WTC11 (cell line): ENCODE data around the gene AREL1. TPM values are rescaled to one million over a fixed set of nuclear protein-coding genes. Genes with fewer than 3 reads are reported as not detected.
A peak's percentile ranks its signal among the peaks of the same experiment; 100 is the strongest.

Experiments used
- ATAC-seq: fragments of 200-7000 bp; cut with Tn5 transposase; 2 replicates; pipeline ENCODE4 v1.10.0; 2021; ENCODE audit warnings: mild to moderate bottlenecking, moderate library complexity
- CTCF ChIA-PET: fragments of 300-600 bp; sonication (Branson Sonifier 250); formaldehyde crosslinking; loops from one replicate; lab custom pipeline; 2021; ENCODE audit warnings: antibody characterized with exemption; lab: Charles Lee
- POLR2A ChIA-PET: fragments of 350-600 bp; sonication (Branson Sonifier 250); formaldehyde crosslinking; loops from one replicate; lab custom pipeline; 2021; ENCODE audit warnings: antibody characterized with exemption; lab: Charles Lee
- DNase-seq: peaks from one replicate; pipeline ENCODE4 v3.0.0; 2021; ENCODE audit warnings: low spot score
- H3K27ac Mint-ChIP-seq: 2 replicates; pipeline ENCODE4 v1.8.0; 2021; ENCODE audit warnings: mixed read lengths
- H3K27me3 Mint-ChIP-seq: 2 replicates; pipeline ENCODE4 v1.8.0; 2021; ENCODE audit warnings: low read depth, mild to moderate bottlenecking, moderate library complexity, mixed read lengths
- H3K36me3 Mint-ChIP-seq: 2 replicates; pipeline ENCODE4 v1.8.0; 2021; ENCODE audit warnings: mixed read lengths
- H3K4me1 Mint-ChIP-seq: 2 replicates; pipeline ENCODE4 v1.8.0; 2022; ENCODE audit warnings: mixed read lengths
- H3K4me3 Mint-ChIP-seq: 2 replicates; pipeline ENCODE4 v1.8.0; 2021; ENCODE audit warnings: mild to moderate bottlenecking, moderate library complexity, mixed read lengths
- H3K9me3 Mint-ChIP-seq: 2 replicates; pipeline ENCODE4 v1.8.0; 2021; ENCODE audit warnings: mixed read lengths
- FOXP1 ChIP-seq: sonication (generic); formaldehyde crosslinking; IDR thresholded peaks from 2 replicates; pipeline ENCODE4 v1.8.0; 2022; ENCODE audit warnings: missing genetic modification reagents, mild to moderate bottlenecking, moderate library complexity, borderline replicate concordance
- KAT7 ChIP-seq: sonication (generic); formaldehyde crosslinking; IDR thresholded peaks from 2 replicates; pipeline ENCODE4 v1.8.1; 2023; ENCODE audit warnings: missing genetic modification reagents, mild to moderate bottlenecking, borderline replicate concordance
- MYBL2 ChIP-seq: sonication (generic); formaldehyde crosslinking; IDR thresholded peaks from 2 replicates; pipeline ENCODE4 v1.8.1; 2023; ENCODE audit warnings: mild to moderate bottlenecking, moderate library complexity, missing genetic modification reagents
- NFATC4 ChIP-seq: fragments of 250-450 bp; sonication (Bioruptor Pico); IDR thresholded peaks from 2 replicates; pipeline ENCODE4 v1.9.0; 2021; ENCODE audit warnings: mild to moderate bottlenecking
- NR3C1 ChIP-seq: sonication (generic); formaldehyde crosslinking; conservative IDR thresholded peaks from 2 replicates; pipeline ENCODE4 v1.8.1; 2023; ENCODE audit warnings: low read depth, mild to moderate bottlenecking, missing genetic modification reagents
- OVOL2 ChIP-seq: fragments of 250-450 bp; sonication (Bioruptor Pico); IDR thresholded peaks from 2 replicates; pipeline ENCODE4 v1.9.0; 2021; ENCODE audit warnings: mild to moderate bottlenecking, borderline replicate concordance
- TEAD4 ChIP-seq: sonication (generic); formaldehyde crosslinking; IDR thresholded peaks from 2 replicates; pipeline ENCODE4 v1.8.0; 2022; ENCODE audit warnings: mild to moderate bottlenecking, missing genetic modification reagents
- ZNF121 ChIP-seq: sonication (generic); formaldehyde crosslinking; IDR thresholded peaks from 2 replicates; pipeline ENCODE4 v1.8.0; 2023; ENCODE audit warnings: missing genetic modification reagents
- total RNA-seq: library from RNA; stranded (reverse); gene quantifications from 3 replicates; pipeline ENCODE4 v1.2.3, GENCODE V29; 2021
- TF ChIP-seq, protein P1 (sequence below): sonication (generic); formaldehyde crosslinking; IDR thresholded peaks from 2 replicates; pipeline ENCODE4 v1.8.1; 2022; ENCODE audit warnings: low read depth, missing genetic modification reagents, borderline replicate concordance
- TF ChIP-seq, protein P2 (sequence below): sonication (generic); formaldehyde crosslinking; IDR thresholded peaks from 2 replicates; pipeline ENCODE4 v1.8.1; 2023; ENCODE audit warnings: mild to moderate bottlenecking, missing genetic modification reagents, moderate library complexity
- TF ChIP-seq, protein P3 (sequence below): sonication (generic); formaldehyde crosslinking; IDR thresholded peaks from 2 replicates; pipeline ENCODE4 v1.8.1; 2022; ENCODE audit warnings: missing genetic modification reagents, borderline replicate concordance
- TF ChIP-seq, protein P4 (sequence below): sonication (generic); formaldehyde crosslinking; IDR thresholded peaks from 2 replicates; pipeline ENCODE4 v1.8.0; 2023; ENCODE audit warnings: mild to moderate bottlenecking, missing genetic modification reagents
- TF ChIP-seq, protein P5 (sequence below): sonication (generic); formaldehyde crosslinking; IDR thresholded peaks from 2 replicates; pipeline ENCODE4 v1.8.1; 2023; ENCODE audit warnings: mild to moderate bottlenecking, missing genetic modification reagents, moderate library complexity
- TF ChIP-seq, protein P6 (sequence below): sonication (generic); formaldehyde crosslinking; IDR thresholded peaks from 2 replicates; pipeline ENCODE4 v1.8.0; 2022; ENCODE audit warnings: mild to moderate bottlenecking, missing genetic modification reagents

Gene AREL1
- total RNA-seq, 1 experiment from 2014 or later, result 37.0 TPM

DNA sequence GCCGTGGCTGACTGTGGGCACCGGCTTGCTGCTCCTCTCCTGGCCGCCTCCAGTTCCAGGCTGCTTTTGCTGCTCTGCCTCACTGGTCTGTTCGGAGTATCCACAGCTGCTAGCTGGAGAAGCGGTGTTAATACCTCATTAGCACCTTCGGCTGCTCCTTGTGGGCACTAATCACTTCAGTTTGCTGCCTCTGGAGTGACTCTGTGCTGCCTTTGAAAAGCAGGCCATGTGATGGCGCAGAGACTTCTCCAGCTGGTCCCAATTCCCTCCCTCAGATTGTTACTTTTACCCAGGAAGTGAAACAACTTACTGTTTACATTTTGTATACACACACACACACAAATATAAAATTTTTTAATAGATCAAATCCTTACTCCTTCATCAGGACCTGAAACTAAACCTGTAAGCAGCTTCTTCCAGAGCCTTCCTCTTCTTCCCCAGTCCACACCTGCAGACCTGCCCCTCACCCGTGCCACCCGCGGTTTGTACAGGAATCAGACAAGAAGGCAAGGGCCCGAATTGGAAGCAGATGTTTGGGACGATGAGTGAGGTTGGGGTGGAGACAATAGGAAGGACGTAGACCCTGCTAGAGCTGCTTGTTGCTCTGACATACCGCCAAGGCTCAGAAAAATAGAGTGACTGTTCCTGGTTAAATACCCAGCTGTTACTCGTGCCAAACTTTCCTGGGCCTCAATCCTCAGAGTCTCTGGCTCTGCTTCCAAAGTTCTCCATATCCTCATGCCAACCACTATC, 59.3 kb downstream of the AREL1 start (continued):
- TF ChIP-seq, protein P1, sequence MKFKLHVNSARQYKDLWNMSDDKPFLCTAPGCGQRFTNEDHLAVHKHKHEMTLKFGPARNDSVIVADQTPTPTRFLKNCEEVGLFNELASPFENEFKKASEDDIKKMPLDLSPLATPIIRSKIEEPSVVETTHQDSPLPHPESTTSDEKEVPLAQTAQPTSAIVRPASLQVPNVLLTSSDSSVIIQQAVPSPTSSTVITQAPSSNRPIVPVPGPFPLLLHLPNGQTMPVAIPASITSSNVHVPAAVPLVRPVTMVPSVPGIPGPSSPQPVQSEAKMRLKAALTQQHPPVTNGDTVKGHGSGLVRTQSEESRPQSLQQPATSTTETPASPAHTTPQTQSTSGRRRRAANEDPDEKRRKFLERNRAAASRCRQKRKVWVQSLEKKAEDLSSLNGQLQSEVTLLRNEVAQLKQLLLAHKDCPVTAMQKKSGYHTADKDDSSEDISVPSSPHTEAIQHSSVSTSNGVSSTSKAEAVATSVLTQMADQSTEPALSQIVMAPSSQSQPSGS (CRISPR knock-in tag), result no peak
- TF ChIP-seq, protein P2, sequence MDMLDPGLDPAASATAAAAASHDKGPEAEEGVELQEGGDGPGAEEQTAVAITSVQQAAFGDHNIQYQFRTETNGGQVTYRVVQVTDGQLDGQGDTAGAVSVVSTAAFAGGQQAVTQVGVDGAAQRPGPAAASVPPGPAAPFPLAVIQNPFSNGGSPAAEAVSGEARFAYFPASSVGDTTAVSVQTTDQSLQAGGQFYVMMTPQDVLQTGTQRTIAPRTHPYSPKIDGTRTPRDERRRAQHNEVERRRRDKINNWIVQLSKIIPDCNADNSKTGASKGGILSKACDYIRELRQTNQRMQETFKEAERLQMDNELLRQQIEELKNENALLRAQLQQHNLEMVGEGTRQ (CRISPR knock-in tag), result no peak
- TF ChIP-seq KAT7 (CRISPR knock-in tag), result no peak
- TF ChIP-seq, protein P3, sequence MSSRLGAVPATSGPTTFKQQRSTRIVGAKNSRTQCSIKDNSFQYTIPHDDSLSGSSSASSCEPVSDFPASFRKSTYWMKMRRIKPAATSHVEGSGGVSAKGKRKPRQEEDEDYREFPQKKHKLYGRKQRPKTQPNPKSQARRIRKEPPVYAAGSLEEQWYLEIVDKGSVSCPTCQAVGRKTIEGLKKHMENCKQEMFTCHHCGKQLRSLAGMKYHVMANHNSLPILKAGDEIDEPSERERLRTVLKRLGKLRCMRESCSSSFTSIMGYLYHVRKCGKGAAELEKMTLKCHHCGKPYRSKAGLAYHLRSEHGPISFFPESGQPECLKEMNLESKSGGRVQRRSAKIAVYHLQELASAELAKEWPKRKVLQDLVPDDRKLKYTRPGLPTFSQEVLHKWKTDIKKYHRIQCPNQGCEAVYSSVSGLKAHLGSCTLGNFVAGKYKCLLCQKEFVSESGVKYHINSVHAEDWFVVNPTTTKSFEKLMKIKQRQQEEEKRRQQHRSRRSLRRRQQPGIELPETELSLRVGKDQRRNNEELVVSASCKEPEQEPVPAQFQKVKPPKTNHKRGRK (CRISPR knock-in tag), result no peak

DNA sequence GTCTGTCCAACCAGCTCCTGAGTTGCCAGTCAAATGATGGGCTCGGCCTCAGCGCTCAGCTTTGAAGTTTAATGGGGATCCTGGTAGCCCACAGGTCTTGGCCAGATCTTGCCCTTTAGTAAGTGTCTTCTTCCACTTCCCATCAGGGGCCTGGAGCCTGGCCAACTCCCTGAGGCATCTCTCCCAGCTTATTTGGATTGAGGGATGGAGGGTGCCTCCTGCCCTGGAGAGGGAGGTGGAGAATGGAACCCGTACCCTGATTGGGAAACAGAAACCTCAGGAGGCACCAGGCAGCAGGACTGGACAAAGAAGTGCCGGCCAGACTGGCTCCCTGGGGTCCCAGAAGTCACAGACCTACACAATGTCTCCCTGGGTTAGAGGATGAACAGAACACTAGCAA, 60.3 kb downstream of the AREL1 start:
- H3K27ac Mint-ChIP-seq, result no peak overlapping the region
- H3K27me3 Mint-ChIP-seq, result no peaks in the 10 kb centered on the region
- no peak for ATAC-seq
- no peak for DNase-seq
- CTCF ChIA-PET, result interaction anchor here (1.0 to 1.5 kb wide), 4 partner anchors 15 to 150 kb away, joined by 3 to 8 read pairs (median 4); no protein-coding TSS in a partner anchor
- no peak overlapping the region for H3K4me3 Mint-ChIP-seq
- H3K9me3 Mint-ChIP-seq, result no peaks in the 10 kb centered on the region
- POLR2A ChIA-PET, result no interaction called here
- no peaks in the 10 kb centered on the region for H3K36me3 Mint-ChIP-seq
- TF ChIP-seq, protein P4, sequence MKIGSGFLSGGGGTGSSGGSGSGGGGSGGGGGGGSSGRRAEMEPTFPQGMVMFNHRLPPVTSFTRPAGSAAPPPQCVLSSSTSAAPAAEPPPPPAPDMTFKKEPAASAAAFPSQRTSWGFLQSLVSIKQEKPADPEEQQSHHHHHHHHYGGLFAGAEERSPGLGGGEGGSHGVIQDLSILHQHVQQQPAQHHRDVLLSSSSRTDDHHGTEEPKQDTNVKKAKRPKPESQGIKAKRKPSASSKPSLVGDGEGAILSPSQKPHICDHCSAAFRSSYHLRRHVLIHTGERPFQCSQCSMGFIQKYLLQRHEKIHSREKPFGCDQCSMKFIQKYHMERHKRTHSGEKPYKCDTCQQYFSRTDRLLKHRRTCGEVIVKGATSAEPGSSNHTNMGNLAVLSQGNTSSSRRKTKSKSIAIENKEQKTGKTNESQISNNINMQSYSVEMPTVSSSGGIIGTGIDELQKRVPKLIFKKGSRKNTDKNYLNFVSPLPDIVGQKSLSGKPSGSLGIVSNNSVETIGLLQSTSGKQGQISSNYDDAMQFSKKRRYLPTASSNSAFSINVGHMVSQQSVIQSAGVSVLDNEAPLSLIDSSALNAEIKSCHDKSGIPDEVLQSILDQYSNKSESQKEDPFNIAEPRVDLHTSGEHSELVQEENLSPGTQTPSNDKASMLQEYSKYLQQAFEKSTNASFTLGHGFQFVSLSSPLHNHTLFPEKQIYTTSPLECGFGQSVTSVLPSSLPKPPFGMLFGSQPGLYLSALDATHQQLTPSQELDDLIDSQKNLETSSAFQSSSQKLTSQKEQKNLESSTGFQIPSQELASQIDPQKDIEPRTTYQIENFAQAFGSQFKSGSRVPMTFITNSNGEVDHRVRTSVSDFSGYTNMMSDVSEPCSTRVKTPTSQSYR, result no peak
- no peak for TF ChIP-seq TEAD4 (CRISPR knock-in tag)
- TF ChIP-seq NR3C1 (CRISPR knock-in tag), result no peak
- peaks cover 19% of the 10 kb centered on the region for H3K4me1 Mint-ChIP-seq

DNA sequence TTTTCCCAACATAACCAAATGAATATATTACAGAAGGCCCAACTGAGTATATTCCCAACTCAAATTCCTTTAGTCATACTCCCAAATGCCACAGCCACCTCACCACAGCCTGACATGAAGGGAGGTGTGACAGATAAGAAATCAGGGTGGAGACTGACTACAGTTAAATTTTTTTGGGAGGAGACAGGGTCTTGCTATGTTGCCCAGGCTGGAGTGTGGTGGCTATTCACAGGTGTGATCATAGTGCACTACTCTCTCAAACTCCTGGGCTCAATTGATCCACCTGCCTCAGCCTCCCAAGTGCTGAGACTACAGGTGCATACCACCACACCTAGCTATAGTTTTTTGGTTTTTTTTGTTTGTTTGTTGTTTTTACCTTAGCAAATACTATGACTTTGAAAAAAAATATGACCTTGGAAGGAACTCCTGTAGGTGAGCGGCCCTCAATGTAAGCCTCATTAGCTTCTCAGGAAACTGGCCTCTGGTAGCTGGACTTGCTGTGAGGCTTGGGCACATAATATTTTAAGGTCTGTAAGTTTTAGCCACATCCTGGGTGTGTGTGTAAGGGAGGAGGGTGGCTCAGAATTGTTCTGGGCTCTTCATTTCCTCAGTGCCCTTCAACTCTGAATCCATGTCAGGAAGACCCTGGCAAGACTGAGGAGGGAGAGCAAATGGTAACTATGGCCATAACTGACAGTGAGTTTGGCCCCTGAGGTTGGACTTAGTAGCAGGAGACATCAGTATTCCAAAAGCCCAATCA, 61.8 kb downstream of the AREL1 start:
- Mint-ChIP-seq H3K4me1 (peaks cover 22% of the 10 kb centered on the region), H3K4me3 (no peak overlapping the region), H3K27me3 (no peaks in the 10 kb centered on the region), H3K36me3 (no peaks in the 10 kb centered on the region), H3K27ac (no peak overlapping the region), H3K9me3 (no peaks in the 10 kb centered on the region)
- DNase-seq (no peak), ATAC-seq (no peak)
- ChIA-PET POLR2A (no interaction called here), CTCF (interaction anchor here (1.5 to 3.7 kb wide), 2 partner anchors 42 kb away, joined by 8 to 18 read pairs; no protein-coding TSS in a partner anchor)
- TF ChIP-seq, protein P5, sequence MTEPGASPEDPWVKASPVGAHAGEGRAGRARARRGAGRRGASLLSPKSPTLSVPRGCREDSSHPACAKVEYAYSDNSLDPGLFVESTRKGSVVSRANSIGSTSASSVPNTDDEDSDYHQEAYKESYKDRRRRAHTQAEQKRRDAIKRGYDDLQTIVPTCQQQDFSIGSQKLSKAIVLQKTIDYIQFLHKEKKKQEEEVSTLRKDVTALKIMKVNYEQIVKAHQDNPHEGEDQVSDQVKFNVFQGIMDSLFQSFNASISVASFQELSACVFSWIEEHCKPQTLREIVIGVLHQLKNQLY, result no peak
- 0 out of 2 replicates have a peak, but pooled peaks have one; percentile 23 for TF ChIP-seq ZNF121 (CRISPR knock-in tag)

DNA sequence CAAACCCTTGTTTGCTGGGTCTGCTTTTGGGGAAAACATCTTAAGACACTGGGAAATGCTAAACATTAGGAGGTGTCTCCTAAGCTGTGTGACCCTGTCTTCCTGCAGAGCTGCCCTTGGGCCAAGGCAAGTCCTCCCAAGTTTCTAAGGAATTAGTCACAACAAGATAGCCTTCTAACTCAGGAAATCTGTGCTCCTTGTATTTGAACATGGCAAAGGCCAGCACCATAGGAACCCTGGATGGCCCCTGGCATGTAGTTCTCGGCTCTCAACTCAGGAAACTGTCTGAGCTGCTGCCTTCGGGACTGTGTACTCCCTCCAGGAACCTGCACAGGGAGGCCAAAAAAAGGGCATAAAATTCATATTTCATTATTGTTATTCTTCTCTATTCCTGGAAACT, 63.2 kb downstream of the AREL1 start:
- no peaks in the 10 kb centered on the region for H3K27me3 Mint-ChIP-seq
- H3K4me1 Mint-ChIP-seq, result peaks cover 22% of the 10 kb centered on the region
- ChIA-PET CTCF (interaction anchor here (1.2 to 3.7 kb wide), 4 partner anchors 31 to 211 kb away, joined by 3 to 18 read pairs (median 4); no protein-coding TSS in a partner anchor), POLR2A (no interaction called here)
- no peak overlapping the region for H3K4me3 Mint-ChIP-seq
- no peaks in the 10 kb centered on the region for H3K36me3 Mint-ChIP-seq
- no peak overlapping the region for H3K27ac Mint-ChIP-seq
- DNase-seq (no peak), ATAC-seq (no peak)
- H3K9me3 Mint-ChIP-seq, result no peaks in the 10 kb centered on the region
- TF ChIP-seq FOXP1 (CRISPR knock-in tag) (no peak), OVOL2 (no peak), MYBL2 (CRISPR knock-in tag) (no peak), NFATC4 (CRISPR knock-in tag) (no peak)
- TF ChIP-seq, protein P6, sequence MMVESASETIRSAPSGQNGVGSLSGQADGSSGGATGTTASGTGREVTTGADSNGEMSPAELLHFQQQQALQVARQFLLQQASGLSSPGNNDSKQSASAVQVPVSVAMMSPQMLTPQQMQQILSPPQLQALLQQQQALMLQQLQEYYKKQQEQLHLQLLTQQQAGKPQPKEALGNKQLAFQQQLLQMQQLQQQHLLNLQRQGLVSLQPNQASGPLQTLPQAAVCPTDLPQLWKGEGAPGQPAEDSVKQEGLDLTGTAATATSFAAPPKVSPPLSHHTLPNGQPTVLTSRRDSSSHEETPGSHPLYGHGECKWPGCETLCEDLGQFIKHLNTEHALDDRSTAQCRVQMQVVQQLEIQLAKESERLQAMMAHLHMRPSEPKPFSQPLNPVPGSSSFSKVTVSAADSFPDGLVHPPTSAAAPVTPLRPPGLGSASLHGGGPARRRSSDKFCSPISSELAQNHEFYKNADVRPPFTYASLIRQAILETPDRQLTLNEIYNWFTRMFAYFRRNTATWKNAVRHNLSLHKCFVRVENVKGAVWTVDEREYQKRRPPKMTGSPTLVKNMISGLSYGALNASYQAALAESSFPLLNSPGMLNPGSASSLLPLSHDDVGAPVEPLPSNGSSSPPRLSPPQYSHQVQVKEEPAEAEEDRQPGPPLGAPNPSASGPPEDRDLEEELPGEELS, result no peak
- TF ChIP-seq, protein P4, result no peak
